HG02870 (cell line): Measurements from ENCODE around the gene PAQR9.

Experiments
- ATAC-seq: cut with Tn5 transposase; IDR thresholded peaks from one replicate; pipeline ENCODE4 v1.9.1; 2021; ENCODE audit warnings: mild to moderate bottlenecking, moderate library complexity; ENCODE audit not compliant: unreplicated experiment

Gene PAQR9

DNA sequence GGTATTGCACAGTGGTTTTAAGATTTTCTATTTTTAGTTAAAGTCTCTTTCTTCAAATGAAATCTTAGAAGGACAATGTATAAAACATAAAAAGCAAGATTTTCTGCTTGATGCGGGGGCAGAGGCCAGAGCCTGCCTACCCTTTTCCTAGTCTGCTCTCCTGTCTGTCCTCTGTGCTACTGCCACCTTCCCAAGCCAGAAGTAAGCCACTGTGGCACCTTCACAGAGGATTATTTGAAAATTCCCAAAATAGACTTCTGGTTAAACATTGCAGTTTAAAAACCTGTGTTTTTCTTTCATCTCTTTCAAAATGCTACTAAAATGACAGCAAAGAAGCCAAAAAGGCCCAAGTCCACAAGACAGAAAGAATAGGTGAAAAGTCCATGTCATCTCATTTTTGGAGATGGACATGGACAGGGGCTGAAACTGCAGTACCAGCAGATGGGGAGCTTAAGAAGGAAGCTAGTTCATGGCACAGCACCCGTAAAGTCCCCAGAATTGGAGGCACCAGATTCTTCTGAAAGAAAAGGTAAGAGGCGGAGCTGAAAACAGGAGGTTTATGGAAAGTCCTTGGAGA is 37.0 kb downstream of the PAQR9 start:
- ATAC-seq, result no peak

DNA sequence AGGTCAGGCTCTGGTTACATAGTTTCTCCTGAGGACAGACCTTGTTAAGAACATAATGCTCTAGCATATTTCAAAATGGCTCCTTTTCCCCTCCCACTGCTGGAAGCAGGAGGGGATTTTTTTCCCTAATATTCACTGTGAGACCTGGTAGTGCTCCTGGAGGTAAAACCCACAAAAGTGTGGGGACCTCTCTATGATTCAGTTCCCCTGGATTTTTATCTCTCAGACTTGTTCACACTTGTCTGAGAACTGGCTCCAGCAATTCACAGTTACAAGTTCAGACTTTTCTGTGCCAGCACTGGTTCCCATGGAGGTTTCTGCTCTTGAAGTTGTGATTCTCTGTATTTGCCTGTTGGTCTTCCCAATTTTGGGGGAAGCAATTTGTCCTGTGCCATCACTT is 38.3 kb downstream of the PAQR9 start:
- no peak for ATAC-seq

DNA sequence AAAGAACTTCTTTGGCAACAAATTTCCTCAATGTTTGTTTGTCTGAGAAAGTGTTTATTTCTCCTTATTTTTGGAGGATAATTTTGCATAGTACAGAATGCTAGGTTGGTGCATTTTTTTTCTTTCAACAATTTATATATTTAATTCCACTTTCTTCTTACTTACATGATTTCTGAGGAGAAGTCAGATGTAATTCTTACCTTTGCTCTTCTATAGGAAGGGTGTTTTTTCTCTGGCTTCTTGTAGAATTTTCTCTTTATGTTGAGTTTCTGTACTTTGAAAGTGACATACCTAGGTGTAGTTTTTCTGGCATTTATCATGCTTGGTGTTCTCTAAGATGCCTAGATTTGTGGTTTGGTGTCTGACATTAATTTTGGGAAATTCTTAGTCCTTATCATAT is 39.8 kb downstream of the PAQR9 start:
- ATAC-seq, result no peak

DNA sequence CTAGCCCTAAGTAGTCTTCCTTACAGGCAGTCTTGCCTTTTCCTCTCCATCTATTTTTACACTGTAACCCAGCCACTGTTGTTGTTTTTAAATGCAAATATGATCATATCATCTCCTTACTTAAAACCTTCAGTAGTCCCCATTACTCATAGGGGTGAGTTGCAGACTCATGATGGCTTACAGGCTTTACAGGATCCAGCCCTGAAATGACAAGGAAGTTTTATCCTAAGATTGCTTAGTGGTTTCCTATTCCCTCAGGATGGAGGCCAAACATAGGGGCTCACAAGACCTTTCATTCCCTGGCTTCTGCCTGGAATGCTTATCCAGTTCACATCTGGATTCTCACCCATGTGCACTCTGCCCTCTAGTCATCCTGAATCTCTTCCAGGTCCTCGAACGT is 46.9 kb downstream of the PAQR9 start:
- ATAC-seq, result no peak

DNA sequence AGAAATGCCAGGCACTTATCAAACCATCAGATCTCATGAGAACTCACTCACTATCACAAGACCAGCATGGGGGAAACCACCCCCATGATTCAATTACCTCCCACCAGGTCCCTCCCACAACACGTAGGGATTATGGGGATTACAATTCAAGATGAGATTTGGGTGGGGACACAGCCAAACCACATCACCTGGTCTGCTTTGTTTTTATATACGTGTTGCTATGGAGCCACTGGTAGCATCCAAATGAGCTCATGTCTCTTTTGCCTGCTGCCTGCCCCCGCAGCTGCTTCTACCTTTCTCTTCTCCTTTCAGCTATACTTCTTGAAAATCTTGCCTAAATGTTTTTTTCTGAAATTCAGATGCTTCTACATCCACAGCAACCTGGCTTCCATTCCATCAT is 47.8 kb downstream of the PAQR9 start:
- no peak for ATAC-seq

DNA sequence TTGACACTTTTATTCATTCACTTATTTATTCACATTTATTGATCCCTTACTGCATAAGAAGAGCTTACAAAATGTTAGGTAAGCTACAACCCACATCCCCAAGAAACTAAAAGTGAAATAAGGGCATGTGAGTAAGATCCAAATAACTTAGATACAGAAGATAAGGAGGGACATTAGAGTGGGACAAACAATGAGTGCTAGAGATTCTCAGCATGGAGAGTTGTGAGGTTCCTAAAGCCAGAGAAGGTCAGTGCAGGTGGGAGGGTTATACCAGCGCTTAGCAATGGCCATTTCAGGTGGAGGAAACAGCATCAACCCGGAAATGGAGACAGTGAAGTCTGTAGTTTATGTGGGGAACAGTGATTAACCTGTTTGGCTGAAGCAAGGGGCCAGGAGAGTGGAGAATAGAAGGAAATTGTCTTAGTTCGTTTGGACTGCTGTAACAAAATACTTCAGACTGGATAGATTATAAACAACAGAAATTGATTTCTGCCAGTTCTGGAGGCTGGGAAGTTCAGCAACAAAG is 49.1 kb downstream of the PAQR9 start:
- ATAC-seq, result no peak

DNA sequence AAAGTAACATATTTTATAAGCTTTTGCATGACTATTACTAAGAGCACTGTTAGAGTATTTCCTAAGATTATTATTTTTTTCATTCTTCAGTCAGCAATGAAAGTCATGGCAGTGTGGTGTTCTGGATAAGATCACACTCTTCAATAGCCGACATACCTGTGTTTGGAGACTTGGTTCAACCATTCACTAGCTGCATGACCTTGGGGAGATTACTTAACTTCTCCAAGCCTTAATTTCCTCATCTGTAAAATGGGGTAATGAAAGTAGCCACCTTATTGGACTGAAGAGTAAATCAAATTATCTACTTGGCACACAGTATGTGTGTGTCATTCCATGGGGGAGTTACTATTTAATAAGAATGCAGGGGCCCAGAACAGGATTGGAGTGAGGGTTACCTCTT is 50.0 kb downstream of the PAQR9 start:
- no peak for ATAC-seq

DNA sequence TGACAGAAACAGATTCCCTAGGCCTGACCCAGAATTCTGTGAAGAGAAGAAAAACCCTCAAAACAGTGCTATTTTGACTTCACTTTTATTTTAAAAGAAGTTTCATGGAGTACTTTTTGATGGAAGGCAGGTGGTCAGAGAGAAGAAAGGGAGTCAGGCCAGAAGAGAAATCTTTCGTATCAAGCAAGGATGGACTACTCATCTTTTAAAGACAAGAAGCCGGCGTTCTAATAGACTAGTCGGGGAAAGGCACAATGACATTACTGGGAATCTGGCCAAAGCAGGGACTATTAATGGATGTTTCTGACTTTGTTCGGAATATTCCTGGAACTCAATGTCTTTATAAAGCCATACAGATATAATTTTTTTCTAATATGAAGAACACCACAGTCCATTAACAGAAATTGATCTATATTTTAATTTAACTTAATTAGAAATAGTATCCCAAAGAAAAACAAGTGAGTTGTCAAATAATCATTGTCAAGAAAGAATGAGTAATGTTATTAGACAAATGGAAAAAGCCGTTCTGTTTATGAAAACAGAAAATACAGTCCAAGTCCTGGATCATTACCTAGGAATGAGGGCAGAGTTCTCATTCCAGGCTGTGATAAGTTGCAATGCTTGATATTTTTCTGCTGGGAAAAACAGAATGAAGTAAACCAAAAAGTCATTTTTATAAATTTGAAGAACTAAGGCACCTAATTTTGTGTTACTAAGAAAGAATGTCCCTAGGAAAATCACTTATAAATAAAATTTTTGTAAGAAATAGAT is 50.9 kb downstream of the PAQR9 start:
- ATAC-seq, result no peak
